Left ventricle myocardium inferior (tissue), 1 donor: ENCODE data around the gene TOP3A. TPM values are rescaled to one million over a fixed set of nuclear protein-coding genes. Genes with fewer than 3 reads are reported as not detected.
A peak's percentile ranks its signal among the peaks of the same experiment; 100 is the strongest.

ENCODE experiments used
- DNase-seq: peaks from one replicate; pipeline ENCODE4 v3.0.0-alpha.2; 2020
- H3K27ac ChIP-seq: fragments of 200-600 bp; replicated peaks from 2 replicates; pipeline ENCODE4 v1.8.0; 2021
- H3K27me3 ChIP-seq: fragments of 200-600 bp; 2 replicates; pipeline ENCODE4 v1.8.0; 2021; ENCODE audit warnings: low read depth
- H3K36me3 ChIP-seq: fragments of 200-600 bp; 2 replicates; pipeline ENCODE4 v1.8.0; 2021
- H3K4me1 ChIP-seq: fragments of 200-600 bp; 2 replicates; pipeline ENCODE4 v1.8.0; 2021
- H3K4me3 ChIP-seq: fragments of 200-600 bp; 2 replicates; pipeline ENCODE4 v1.8.0; 2021; ENCODE audit warnings: mild to moderate bottlenecking, moderate library complexity
- H3K9me3 ChIP-seq: fragments of 200-600 bp; replicated peaks from 2 replicates; pipeline ENCODE4 v1.8.0; 2021
- CTCF ChIP-seq: fragments of 200-600 bp; IDR thresholded peaks from 2 replicates; pipeline ENCODE4 v1.8.0; 2021; ENCODE audit warnings: antibody characterized with exemption, mild to moderate bottlenecking, borderline replicate concordance
- intact Hi-C: fragments of 100-400 bp; cut with micrococcal nuclease; formaldehyde crosslinking; loops from one replicate; pipeline ENCODE4 v1.11.0; 2022
- total RNA-seq: library from RNA; stranded (reverse); fragmentation: NEBNext Ultra II Directional; extraction: Animal tissue kit (Norgen Biotek cat#: 25700); gene quantifications from one replicate; pipeline ENCODE4 v1.2.1, GENCODE V29; 2021
- donor health status: DM: no; HTN: yes; CAD: no; lungs with severe emphysema.

The TOP3A gene
- total RNA-seq, 1 donor from 2014 or later: 10.4 TPM

DNA sequence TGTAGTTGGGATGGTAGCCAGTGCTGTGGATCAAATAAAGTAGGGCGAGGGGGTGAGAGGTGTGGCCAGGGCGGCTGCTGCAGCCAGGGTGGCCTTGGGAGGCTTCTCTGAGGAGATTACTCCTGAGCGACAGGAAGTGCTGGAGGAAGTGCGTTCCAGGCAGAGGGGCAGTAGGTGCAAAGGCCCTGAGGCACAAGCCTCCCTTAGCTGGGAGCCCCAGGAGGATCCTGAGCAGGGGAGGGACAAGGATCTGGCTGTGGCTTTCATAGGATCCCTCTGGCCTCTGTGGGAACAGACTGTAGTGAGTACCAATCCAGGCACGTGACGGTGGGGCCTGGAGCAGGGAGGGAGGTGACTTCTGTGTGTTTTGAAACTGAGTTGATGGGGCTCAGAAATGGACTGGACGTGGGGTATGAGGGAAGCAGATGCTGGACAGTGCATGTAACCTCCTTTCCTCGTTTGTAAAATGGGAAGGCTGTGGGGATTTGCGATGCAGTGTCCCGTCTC is 86.6 kb downstream of the TOP3A start:
- Histone ChIP-seq H3K4me3 (no peak overlapping the region), H3K9me3 (no peaks in the 10 kb centered on the region), H3K4me1 (peaks cover 21% of the 10 kb centered on the region), H3K27ac (no peak overlapping the region), H3K36me3 (no peaks in the 10 kb centered on the region), H3K27me3 (no peaks in the 10 kb centered on the region)
- TF ChIP-seq CTCF: no peak
- intact Hi-C loops: no loop called here
- no peak for DNase-seq

DNA sequence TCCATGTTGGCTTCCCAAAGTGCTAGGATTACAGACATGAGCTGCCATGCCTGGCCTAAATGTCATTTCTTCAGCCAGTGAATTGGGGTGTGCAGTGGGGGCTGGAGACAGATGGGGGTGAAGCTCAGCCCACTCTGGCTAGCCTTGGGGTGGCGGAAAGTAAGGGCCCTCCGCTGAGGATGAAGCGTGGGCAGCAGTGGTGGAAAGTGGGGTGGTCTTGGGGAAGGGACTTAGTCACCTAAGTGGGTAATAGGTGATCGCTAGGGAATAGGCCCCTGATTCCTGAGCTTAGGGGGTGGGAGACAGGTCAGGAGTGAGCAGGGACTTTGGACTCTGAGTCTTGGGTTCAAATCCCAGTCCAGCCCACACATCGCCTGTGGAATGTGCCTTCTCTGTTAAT is 87.2 kb downstream of the TOP3A start:
- H3K27me3 ChIP-seq: no peaks in the 10 kb centered on the region
- no peak for TF ChIP-seq CTCF
- H3K27ac ChIP-seq: no peak overlapping the region
- H3K4me1 ChIP-seq: peaks cover 21% of the 10 kb centered on the region
- H3K4me3 ChIP-seq: no peak overlapping the region
- no peaks in the 10 kb centered on the region for H3K9me3 ChIP-seq
- H3K36me3 ChIP-seq: no peaks in the 10 kb centered on the region
- DNase-seq: no peak
- intact Hi-C loops: no loop called here

- Histone ChIP-seq H3K27me3 (no peaks in the 10 kb centered on the region), H3K9me3 (no peaks in the 10 kb centered on the region), H3K4me1 (peaks cover 21% of the 10 kb centered on the region), H3K27ac (peak overlapping the region; percentile 64), H3K36me3 (no peaks in the 10 kb centered on the region), H3K4me3 (peak overlapping the region; percentile 77)
- DNase-seq: no peak
- intact Hi-C loops: no loop called here
- TF ChIP-seq CTCF: no peak
Measured at GRCh38 chr17:18226284-18226945, 88.4 kb downstream of the TOP3A start.

DNA sequence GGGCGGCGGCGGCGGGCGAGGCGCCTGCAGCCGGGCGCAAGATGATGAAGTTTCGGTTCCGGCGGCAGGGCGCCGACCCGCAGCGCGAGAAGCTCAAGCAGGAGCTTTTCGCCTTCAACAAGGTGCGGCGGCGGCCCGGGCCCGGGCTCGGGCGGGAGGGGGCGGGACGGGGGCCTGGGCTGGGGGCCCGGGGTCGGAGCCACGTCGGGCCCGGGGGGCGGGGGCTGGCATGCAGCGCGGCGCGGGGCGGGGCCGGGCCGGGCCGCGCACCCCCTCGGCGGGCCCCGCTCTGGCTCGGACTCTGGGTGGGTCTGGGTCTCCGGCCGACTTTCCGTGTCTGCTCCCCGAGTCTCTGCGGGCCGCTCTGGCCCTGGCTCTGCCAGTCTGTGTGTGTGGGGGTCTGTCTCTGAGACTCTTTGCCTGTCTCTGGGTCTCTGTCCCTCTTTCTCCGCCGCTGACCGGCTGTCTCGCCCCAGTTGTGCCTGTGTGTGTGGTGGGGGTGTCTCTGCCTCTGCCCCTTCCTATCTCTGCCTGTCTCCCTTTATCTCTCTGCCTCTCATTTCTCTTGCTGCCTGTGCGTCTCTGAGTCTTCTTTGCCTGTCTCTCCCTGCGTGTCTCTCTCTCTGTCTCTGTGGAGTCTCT is 89.0 kb downstream of the TOP3A start:
- no peaks in the 10 kb centered on the region for H3K9me3 ChIP-seq
- DNase-seq: no peak
- H3K36me3 ChIP-seq: no peaks in the 10 kb centered on the region
- intact Hi-C loops: no loop called here
- no peaks in the 10 kb centered on the region for H3K27me3 ChIP-seq
- peaks cover 21% of the 10 kb centered on the region for H3K4me1 ChIP-seq
- no peak for TF ChIP-seq CTCF
- peak overlapping the region; percentile 77 for H3K4me3 ChIP-seq
- H3K27ac ChIP-seq: peak overlapping the region; percentile 64

- peaks cover 21% of the 10 kb centered on the region for H3K4me1 ChIP-seq
- H3K36me3 ChIP-seq: no peaks in the 10 kb centered on the region
- peak; percentile 98 for DNase-seq
- H3K27ac ChIP-seq: peak within 1 kb of the TSS; percentile 78
- H3K27me3 ChIP-seq: no peaks in the 10 kb centered on the region
- H3K9me3 ChIP-seq: no peaks in the 10 kb centered on the region
- peak within 1 kb of the TSS; percentile 77 for H3K4me3 ChIP-seq
- TF ChIP-seq CTCF: no peak
- intact Hi-C loops: no loop called here
Measured at GRCh38 chr17:18225121-18225641, 89.6 kb downstream of the TOP3A start, which contains the start of gene LLGL1. TSS of gene LLGL1 (plus strand) at chr17:18225635. CDS start at chr17:18225683, 48 bp downstream.
